Subcutaneous adipose tissue (tissue), 4 donors: ENCODE measurements around the gene DEFB124. TPM values are rescaled to one million over a fixed set of nuclear protein-coding genes. Genes with fewer than 3 reads are reported as not detected.

Experiments used
- CTCF ChIP-seq: fragments of 450-650 bp; IDR thresholded peaks from one replicate; pipeline ENCODE4 v1.5.1; 2016; ENCODE audit warnings: low read depth, mild to moderate bottlenecking, control low read depth, antibody characterized with exemption, moderate library complexity
- total RNA-seq, 4 donors: library from RNA; depleted of rRNA; stranded (reverse); fragments of >200 nt; gene quantifications; one replicate each; pipeline ENCODE4 v1.1.0, GENCODE V29; 2016

Gene DEFB124
- total RNA-seq, 4 donors from 2014 or later, result not detected

GRCh38 chr20:31454361-31454760, 20.6 kb downstream of the DEFB124 start:
- no peak for TF ChIP-seq CTCF

GRCh38 chr20:31452575-31452974, 22.4 kb downstream of the DEFB124 start:
- no peak for TF ChIP-seq CTCF

GRCh38 chr20:31449511-31450414, 25.2 kb downstream of the DEFB124 start:
- TF ChIP-seq CTCF, result no peak

GRCh38 chr20:31446084-31446819, 28.7 kb downstream of the DEFB124 start:
- no peak for TF ChIP-seq CTCF

GRCh38 chr20:31440012-31440659, 34.8 kb downstream of the DEFB124 start, which contains the start of gene DEFB123:
DEFB123 (plus strand) TSS chr20:31440632; CDS start chr20:31440699, 67 bp downstream.
- no peak for TF ChIP-seq CTCF

GRCh38 chr20:31430568-31431115, 44.3 kb downstream of the DEFB124 start:
- no peak for TF ChIP-seq CTCF

- no peak for TF ChIP-seq CTCF
These were observed 49.1 kb downstream of the DEFB124 start for GRCh38 chr20:31425797-31426196.
